Skeletal muscle satellite cell (primary cell): ENCODE data around the gene LRP3.

Experiments
- H3K27me3 ChIP-seq: 2 replicates; pipeline ENCODE4 v1.7.0; 2013; ENCODE audit warnings: low read length; ENCODE audit not compliant: control insufficient read depth, insufficient read depth
- H3K36me3 ChIP-seq: 2 replicates; pipeline ENCODE4 v1.7.0; 2013; ENCODE audit warnings: mild to moderate bottlenecking, control low read depth, low read length; ENCODE audit not compliant: insufficient read depth
- H3K4me1 ChIP-seq: 2 replicates; pipeline ENCODE4 v1.7.0; 2013; ENCODE audit warnings: low read length; ENCODE audit not compliant: control insufficient read depth, insufficient read depth
- H3K4me2 ChIP-seq: 2 replicates; pipeline ENCODE4 v1.7.0; 2013; ENCODE audit warnings: mild to moderate bottlenecking, low read length
- H3K4me3 ChIP-seq: 2 replicates; pipeline ENCODE4 v1.7.0; 2013; ENCODE audit warnings: low read length
- H3K9ac ChIP-seq: 2 replicates; pipeline ENCODE4 v1.7.0; 2013; ENCODE audit warnings: mild to moderate bottlenecking, low read depth, low read length, moderate library complexity
- H3K9me3 ChIP-seq: replicated peaks from 2 replicates; pipeline ENCODE4 v1.7.0; 2013; ENCODE audit warnings: mild to moderate bottlenecking, control low read depth, low read length

LRP3 gene

GRCh38 chr19:33246709-33247440, 52.7 kb downstream of the LRP3 start:
- peaks cover 11% of the 10 kb centered on the region for H3K27me3 ChIP-seq
- no peak overlapping the region for H3K9ac ChIP-seq
- peaks cover 6% of the 10 kb centered on the region for H3K9me3 ChIP-seq

DNA sequence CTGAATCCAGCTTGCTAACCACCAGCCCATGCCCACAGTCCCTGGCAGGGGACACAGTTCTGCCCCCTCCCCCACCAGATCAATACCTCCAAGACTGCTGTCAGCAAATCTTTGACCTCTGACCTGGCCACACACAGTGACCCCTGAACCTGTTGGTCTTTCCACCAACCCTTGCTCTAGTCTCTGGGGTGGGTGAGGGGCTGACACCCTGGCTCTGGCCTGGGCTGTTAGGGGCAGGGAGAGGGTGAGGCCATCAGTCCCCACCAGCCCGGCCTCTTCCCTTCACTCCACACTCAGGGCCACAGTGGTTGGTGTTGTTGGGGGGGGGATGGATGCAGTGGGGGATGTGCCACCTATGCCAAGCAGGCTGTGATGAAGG, 53.3 kb downstream of the LRP3 start:
- no peak overlapping the region for H3K4me2 ChIP-seq
- H3K36me3 ChIP-seq: no peaks in the 10 kb centered on the region
- no peak overlapping the region for H3K9ac ChIP-seq
- H3K4me3 ChIP-seq: no peak overlapping the region
- no peaks in the 10 kb centered on the region for H3K4me1 ChIP-seq
- H3K27me3 ChIP-seq: peaks cover 11% of the 10 kb centered on the region
- peaks cover 6% of the 10 kb centered on the region for H3K9me3 ChIP-seq

More at GRCh38 chr19:33246709-33247440, 52.7 kb downstream of the LRP3 start:
- H3K4me1 ChIP-seq: no peaks in the 10 kb centered on the region
- H3K36me3 ChIP-seq: no peaks in the 10 kb centered on the region
- H3K4me3 ChIP-seq: no peak overlapping the region
- no peak overlapping the region for H3K4me2 ChIP-seq

- Histone ChIP-seq H3K9me3 (peaks cover 6% of the 10 kb centered on the region), H3K36me3 (no peaks in the 10 kb centered on the region)
Observed at GRCh38 chr19:33248104-33248503, 54.0 kb downstream of the LRP3 start.

GRCh38 chr19:33248553-33248953, 54.4 kb downstream of the LRP3 start:
- Histone ChIP-seq H3K4me1 (no peaks in the 10 kb centered on the region), H3K4me2 (no peak overlapping the region), H3K4me3 (no peak overlapping the region), H3K27me3 (peaks cover 10% of the 10 kb centered on the region), H3K9me3 (peaks cover 6% of the 10 kb centered on the region), H3K36me3 (no peaks in the 10 kb centered on the region), H3K9ac (no peak overlapping the region)

More at GRCh38 chr19:33248104-33248503, 54.0 kb downstream of the LRP3 start:
- Histone ChIP-seq H3K4me2 (no peak overlapping the region), H3K9ac (no peak overlapping the region), H3K4me3 (no peak overlapping the region), H3K27me3 (peaks cover 10% of the 10 kb centered on the region), H3K4me1 (no peaks in the 10 kb centered on the region)

- Histone ChIP-seq H3K4me1 (no peaks in the 10 kb centered on the region), H3K9ac (no peak overlapping the region), H3K4me2 (no peak overlapping the region), H3K27me3 (peaks cover 6% of the 10 kb centered on the region), H3K36me3 (no peaks in the 10 kb centered on the region), H3K4me3 (no peak overlapping the region), H3K9me3 (peaks cover 6% of the 10 kb centered on the region)
Observed at GRCh38 chr19:33248954-33249613, 55.0 kb downstream of the LRP3 start.

DNA sequence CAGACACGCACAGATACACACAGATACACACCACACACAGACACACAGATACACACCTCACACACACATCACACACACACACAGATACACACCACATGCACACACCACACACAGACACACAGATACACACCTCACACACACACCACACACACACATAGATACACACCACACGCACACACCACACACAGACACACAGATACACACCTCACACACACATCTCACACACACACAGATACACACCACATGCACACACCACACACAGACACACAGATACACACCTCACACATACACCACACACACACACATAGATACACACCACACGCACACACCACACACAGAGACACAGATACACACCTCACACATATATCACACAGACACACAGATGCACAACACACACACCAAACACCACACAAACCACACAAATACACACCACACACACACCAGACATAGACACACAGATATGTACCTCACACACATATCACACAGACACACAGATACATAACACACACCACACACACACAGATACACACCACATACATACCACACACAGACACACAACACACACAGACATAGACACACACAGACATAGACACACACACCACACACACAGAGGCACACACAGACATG, 55.7 kb downstream of the LRP3 start:
- Histone ChIP-seq H3K36me3 (no peaks in the 10 kb centered on the region), H3K4me1 (no peaks in the 10 kb centered on the region), H3K27me3 (peaks cover 7% of the 10 kb centered on the region), H3K9me3 (peaks cover 6% of the 10 kb centered on the region), H3K4me2 (no peak overlapping the region), H3K9ac (no peak overlapping the region), H3K4me3 (no peak overlapping the region)

- no peak overlapping the region for H3K4me2 ChIP-seq
- no peaks in the 10 kb centered on the region for H3K4me1 ChIP-seq
Observed at GRCh38 chr19:33250500-33250899, 56.4 kb downstream of the LRP3 start.

DNA sequence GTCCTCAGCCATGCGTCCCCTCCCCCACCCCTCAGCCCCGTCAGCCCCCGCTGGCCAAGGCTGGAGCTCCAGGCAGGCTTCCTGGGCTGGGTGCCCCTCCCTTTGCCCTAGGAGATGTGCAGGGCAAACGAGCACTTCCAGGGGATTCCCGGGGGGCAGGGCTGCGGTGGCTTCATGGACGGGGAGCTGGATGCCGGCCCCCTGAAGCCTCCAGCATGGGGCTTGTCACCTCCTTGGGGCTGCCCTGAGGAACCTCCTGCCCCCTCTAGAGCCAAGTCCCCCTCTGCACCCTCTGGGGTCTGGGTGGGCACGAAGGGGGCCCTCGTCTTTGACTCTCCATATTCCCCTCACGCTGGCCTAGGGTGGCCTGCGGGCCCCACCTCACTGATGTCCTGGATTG, 56.9 kb downstream of the LRP3 start:
- no peaks in the 10 kb centered on the region for H3K36me3 ChIP-seq
- no peaks in the 10 kb centered on the region for H3K4me1 ChIP-seq
- H3K27me3 ChIP-seq: peaks cover 19% of the 10 kb centered on the region
- no peak overlapping the region for H3K9ac ChIP-seq
- no peaks in the 10 kb centered on the region for H3K9me3 ChIP-seq
- H3K4me2 ChIP-seq: no peak overlapping the region
- no peak overlapping the region for H3K4me3 ChIP-seq

More at GRCh38 chr19:33250500-33250899, 56.4 kb downstream of the LRP3 start:
- Histone ChIP-seq H3K36me3 (no peaks in the 10 kb centered on the region), H3K27me3 (peaks cover 13% of the 10 kb centered on the region), H3K9ac (no peak overlapping the region), H3K9me3 (peaks cover 2% of the 10 kb centered on the region), H3K4me3 (no peak overlapping the region)

DNA sequence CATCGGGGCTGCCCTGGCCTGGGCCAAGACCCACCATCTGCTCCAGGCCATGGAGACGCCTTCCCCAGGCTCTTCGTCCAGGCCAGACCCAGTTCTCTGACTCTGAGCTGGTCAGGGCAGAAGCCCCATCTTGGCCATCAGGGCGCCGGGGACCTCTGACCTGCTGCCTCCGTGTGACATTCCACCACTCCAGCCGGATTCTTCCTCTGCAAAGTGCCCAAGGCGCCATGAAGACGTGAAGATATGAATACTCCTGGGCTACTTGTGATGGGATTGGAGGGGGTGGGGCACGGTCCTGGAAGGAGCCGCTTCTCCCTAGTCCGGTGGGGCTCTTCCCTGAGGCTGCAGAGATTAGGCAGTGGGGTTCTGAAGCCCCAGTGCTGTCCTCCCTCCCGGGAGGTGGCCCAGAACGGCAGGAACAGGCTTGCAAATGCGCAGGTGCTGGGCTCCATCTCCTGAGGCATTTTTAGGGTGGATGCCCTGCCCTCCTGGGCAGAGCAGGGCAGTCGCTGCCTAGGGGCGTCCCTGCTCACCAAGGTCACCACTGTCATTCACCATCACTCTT, 57.5 kb downstream of the LRP3 start:
- no peaks in the 10 kb centered on the region for H3K9me3 ChIP-seq
- H3K4me2 ChIP-seq: no peak overlapping the region
- H3K9ac ChIP-seq: no peak overlapping the region
- H3K27me3 ChIP-seq: peaks cover 24% of the 10 kb centered on the region
- H3K4me1 ChIP-seq: no peaks in the 10 kb centered on the region
- H3K36me3 ChIP-seq: no peaks in the 10 kb centered on the region
- H3K4me3 ChIP-seq: no peak overlapping the region

- no peak overlapping the region for H3K4me3 ChIP-seq
- H3K9me3 ChIP-seq: no peaks in the 10 kb centered on the region
- no peaks in the 10 kb centered on the region for H3K4me1 ChIP-seq
- no peaks in the 10 kb centered on the region for H3K36me3 ChIP-seq
- peaks cover 26% of the 10 kb centered on the region for H3K27me3 ChIP-seq
- H3K4me2 ChIP-seq: no peak overlapping the region
- no peak overlapping the region for H3K9ac ChIP-seq
Observed at GRCh38 chr19:33252418-33252962, 58.4 kb downstream of the LRP3 start.

GRCh38 chr19:33252971-33253370, 58.8 kb downstream of the LRP3 start:
- Histone ChIP-seq H3K9ac (no peak overlapping the region), H3K9me3 (no peaks in the 10 kb centered on the region), H3K27me3 (peaks cover 26% of the 10 kb centered on the region), H3K4me1 (no peaks in the 10 kb centered on the region), H3K4me3 (no peak overlapping the region), H3K36me3 (no peaks in the 10 kb centered on the region), H3K4me2 (no peak overlapping the region)
